Sigmoid colon (tissue), 4 donors: ENCODE measurements around the gene ADAM33.

Experiments
- EP300 ChIP-seq, 4 donors: sonication (generic); formaldehyde crosslinking; IDR thresholded peaks; one replicate each; pipeline ENCODE4 v1.6.1; 2017; ENCODE audit warnings: antibody characterized with exemption in 4 of 4
- POLR2A ChIP-seq, 2 donors: fragments of 450-650 bp; IDR thresholded peaks; one replicate each; pipeline ENCODE4 v1.6.1; 2016; ENCODE audit warnings: antibody characterized with exemption in 2 of 2, mild to moderate bottlenecking in 2 of 2, moderate library complexity in 2 of 2
- POLR2AphosphoS5 ChIP-seq, 4 donors: sonication (generic); formaldehyde crosslinking; IDR thresholded peaks; one replicate each; pipeline ENCODE4 v1.6.1; 2017; ENCODE audit warnings: antibody characterized with exemption in 4 of 4
- TF ChIP-seq, protein P1 (sequence below), 4 experiments: fragments of 450-650 bp in 3 of 4; fragments of 200-600 bp in 1 of 4; IDR thresholded peaks; one replicate each; pipeline ENCODE4 v1.5.1; 2016 to 2019; ENCODE audit warnings: antibody characterized with exemption in 4 of 4, mild to moderate bottlenecking in 3 of 4, moderate library complexity in 2 of 4

GRCh38 chr20:3661060-3661813, 20.6 kb downstream of the ADAM33 start:
- TF ChIP-seq, protein P1, sequence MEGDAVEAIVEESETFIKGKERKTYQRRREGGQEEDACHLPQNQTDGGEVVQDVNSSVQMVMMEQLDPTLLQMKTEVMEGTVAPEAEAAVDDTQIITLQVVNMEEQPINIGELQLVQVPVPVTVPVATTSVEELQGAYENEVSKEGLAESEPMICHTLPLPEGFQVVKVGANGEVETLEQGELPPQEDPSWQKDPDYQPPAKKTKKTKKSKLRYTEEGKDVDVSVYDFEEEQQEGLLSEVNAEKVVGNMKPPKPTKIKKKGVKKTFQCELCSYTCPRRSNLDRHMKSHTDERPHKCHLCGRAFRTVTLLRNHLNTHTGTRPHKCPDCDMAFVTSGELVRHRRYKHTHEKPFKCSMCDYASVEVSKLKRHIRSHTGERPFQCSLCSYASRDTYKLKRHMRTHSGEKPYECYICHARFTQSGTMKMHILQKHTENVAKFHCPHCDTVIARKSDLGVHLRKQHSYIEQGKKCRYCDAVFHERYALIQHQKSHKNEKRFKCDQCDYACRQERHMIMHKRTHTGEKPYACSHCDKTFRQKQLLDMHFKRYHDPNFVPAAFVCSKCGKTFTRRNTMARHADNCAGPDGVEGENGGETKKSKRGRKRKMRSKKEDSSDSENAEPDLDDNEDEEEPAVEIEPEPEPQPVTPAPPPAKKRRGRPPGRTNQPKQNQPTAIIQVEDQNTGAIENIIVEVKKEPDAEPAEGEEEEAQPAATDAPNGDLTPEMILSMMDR (IDR thresholded peaks at IDR 0.05), result no peak
- TF ChIP-seq EP300 (IDR thresholded peaks at IDR 0.05) (no peak), POLR2AphosphoS5 (IDR thresholded peaks at IDR 0.05) (no peak), POLR2A (IDR thresholded peaks at IDR 0.05) (no peak)
